HUES48 (cell line): ENCODE data around the gene ANKRD16.
A peak's percentile ranks its signal among the peaks of the same experiment; 100 is the strongest.
"Not testable (repeated sequence)": the region's sequence is repeated elsewhere in the genome, so short reads cannot be mapped to it uniquely, and the experiment has no call there.

ENCODE experiments used
- H3K27ac ChIP-seq: one replicate; pipeline ENCODE4 v1.7.0; 2013; ENCODE audit warnings: low read depth, low read length, inconsistent platforms
- H3K27me3 ChIP-seq: 2 replicates; pipeline ENCODE4 v1.6.1; 2013; ENCODE audit warnings: mild to moderate bottlenecking, low read length; ENCODE audit not compliant: control insufficient read depth, insufficient read depth
- H3K36me3 ChIP-seq: 2 replicates; pipeline ENCODE4 v1.6.1; 2013; ENCODE audit warnings: low read length; ENCODE audit not compliant: control insufficient read depth, insufficient read depth
- H3K4me1 ChIP-seq: 2 replicates; pipeline ENCODE4 v1.6.1; 2013; ENCODE audit warnings: mild to moderate bottlenecking, low read length; ENCODE audit not compliant: control insufficient read depth, insufficient read depth
- H3K4me3 ChIP-seq: 2 replicates; pipeline ENCODE4 v1.5.1; 2013; ENCODE audit warnings: mild to moderate bottlenecking, low read depth, low read length
- H3K9ac ChIP-seq: 2 replicates; pipeline ENCODE4 v1.6.1; 2013; ENCODE audit warnings: mild to moderate bottlenecking, low read depth, low read length, moderate library complexity
- H3K9me3 ChIP-seq: 2 replicates; pipeline ENCODE4 v1.6.1; 2013; ENCODE audit warnings: low read length; ENCODE audit not compliant: control insufficient read depth, insufficient read depth

ANKRD16 gene

GRCh38 chr10:5858811-5859210, 30.9 kb downstream of the ANKRD16 start:
- Histone ChIP-seq H3K9ac (no peak overlapping the region), H3K4me3 (no peak overlapping the region), H3K4me1 (peaks cover 2% of the 10 kb centered on the region; the same call in 1 of the 2 replicates), H3K27ac (no peak overlapping the region), H3K36me3 (no peaks in the 10 kb centered on the region), H3K27me3 (no peaks in the 10 kb centered on the region), H3K9me3 (no peaks in the 10 kb centered on the region)

- H3K27me3 ChIP-seq = no peaks in the 10 kb centered on the region
- no peaks in the 10 kb centered on the region for H3K9me3 ChIP-seq
- H3K27ac ChIP-seq = no peak overlapping the region
- H3K4me1 ChIP-seq = peaks cover 2% of the 10 kb centered on the region; the same call in 1 of the 2 replicates
- no peaks in the 10 kb centered on the region for H3K36me3 ChIP-seq
- H3K9ac ChIP-seq = no peak overlapping the region
- no peak overlapping the region for H3K4me3 ChIP-seq
These were observed 33.0 kb downstream of the ANKRD16 start for GRCh38 chr10:5856701-5857004.

GRCh38 chr10:5855979-5856700, 33.6 kb downstream of the ANKRD16 start:
- H3K4me1 ChIP-seq = peaks cover 2% of the 10 kb centered on the region; the same call in 1 of the 2 replicates

GRCh38 chr10:5854131-5854475, 35.6 kb downstream of the ANKRD16 start:
- Histone ChIP-seq H3K4me1 (peaks cover 2% of the 10 kb centered on the region; the same call in 1 of the 2 replicates), H3K9me3 (no peaks in the 10 kb centered on the region), H3K9ac (no peak overlapping the region), H3K36me3 (no peaks in the 10 kb centered on the region), H3K27me3 (no peaks in the 10 kb centered on the region), H3K27ac (no peak overlapping the region), H3K4me3 (no peak overlapping the region)

More at GRCh38 chr10:5855979-5856700, 33.6 kb downstream of the ANKRD16 start:
- H3K9me3 ChIP-seq = no peaks in the 10 kb centered on the region
- H3K27me3 ChIP-seq = no peaks in the 10 kb centered on the region
- no peak overlapping the region for H3K4me3 ChIP-seq
- no peaks in the 10 kb centered on the region for H3K36me3 ChIP-seq
- H3K27ac ChIP-seq = no peak overlapping the region
- no peak overlapping the region for H3K9ac ChIP-seq

GRCh38 chr10:5846667-5847066, 43.0 kb downstream of the ANKRD16 start:
- H3K9ac ChIP-seq, H3K27me3 ChIP-seq, H3K4me1 ChIP-seq, H3K27ac ChIP-seq, H3K36me3 ChIP-seq, H3K9me3 ChIP-seq, H3K4me3 ChIP-seq: not testable (repeated sequence)

GRCh38 chr10:5844345-5845055, 45.2 kb downstream of the ANKRD16 start:
- Histone ChIP-seq H3K9me3 (no peaks in the 10 kb centered on the region), H3K4me3 (no peak overlapping the region), H3K27ac (no peak overlapping the region), H3K36me3 (no peaks in the 10 kb centered on the region), H3K9ac (no peak overlapping the region), H3K4me1 (no peaks in the 10 kb centered on the region), H3K27me3 (no peaks in the 10 kb centered on the region)

GRCh38 chr10:5843686-5844344, 45.9 kb downstream of the ANKRD16 start:
- Histone ChIP-seq H3K4me1 (no peaks in the 10 kb centered on the region), H3K9me3 (no peaks in the 10 kb centered on the region), H3K4me3 (no peak overlapping the region), H3K27ac (no peak overlapping the region), H3K36me3 (no peaks in the 10 kb centered on the region), H3K27me3 (no peaks in the 10 kb centered on the region), H3K9ac (no peak overlapping the region)

GRCh38 chr10:5841965-5842364, 47.7 kb downstream of the ANKRD16 start:
- no peak overlapping the region for H3K27ac ChIP-seq
- H3K27me3 ChIP-seq = no peaks in the 10 kb centered on the region
- H3K4me3 ChIP-seq = no peak overlapping the region
- H3K9me3 ChIP-seq = no peaks in the 10 kb centered on the region
- no peak overlapping the region for H3K9ac ChIP-seq
- no peaks in the 10 kb centered on the region for H3K4me1 ChIP-seq
- no peaks in the 10 kb centered on the region for H3K36me3 ChIP-seq

GRCh38 chr10:5840314-5841307, 49.1 kb downstream of the ANKRD16 start:
- peak overlapping the region; percentile 21 for H3K27ac ChIP-seq
- no peak overlapping the region for H3K4me3 ChIP-seq
- no peaks in the 10 kb centered on the region for H3K36me3 ChIP-seq
- H3K9ac ChIP-seq = no peak overlapping the region
- no peaks in the 10 kb centered on the region for H3K27me3 ChIP-seq
- no peaks in the 10 kb centered on the region for H3K4me1 ChIP-seq
- H3K9me3 ChIP-seq = no peaks in the 10 kb centered on the region

- H3K4me1 ChIP-seq, H3K27ac ChIP-seq, H3K9me3 ChIP-seq, H3K27me3 ChIP-seq, H3K9ac ChIP-seq, H3K36me3 ChIP-seq, H3K4me3 ChIP-seq: not testable (repeated sequence)
These were observed 53.5 kb downstream of the ANKRD16 start for GRCh38 chr10:5836181-5836580.
